HL-60/S4 treated with phorbol 12-myristate 13-acetate at 8.2 ng/mL for 4 days and 3 days (cell line): ENCODE measurements around the gene RPS4Y1.

ENCODE experiments used
- in situ Hi-C: fragments of 300-500 bp; cut with MboI; formaldehyde crosslinking; loops from 2 replicates; pipeline ENCODE4 v1.15.0; 2022; ENCODE audit warnings: low sequenced_read_pairs

The RPS4Y1 gene

GRCh38 chrY:2874211-2874610 is 32.8 kb downstream of the RPS4Y1 start:
- in situ Hi-C loops: no loop called here

GRCh38 chrY:2883561-2883960 is 42.2 kb downstream of the RPS4Y1 start:
- in situ Hi-C loops: no loop called here

DNA sequence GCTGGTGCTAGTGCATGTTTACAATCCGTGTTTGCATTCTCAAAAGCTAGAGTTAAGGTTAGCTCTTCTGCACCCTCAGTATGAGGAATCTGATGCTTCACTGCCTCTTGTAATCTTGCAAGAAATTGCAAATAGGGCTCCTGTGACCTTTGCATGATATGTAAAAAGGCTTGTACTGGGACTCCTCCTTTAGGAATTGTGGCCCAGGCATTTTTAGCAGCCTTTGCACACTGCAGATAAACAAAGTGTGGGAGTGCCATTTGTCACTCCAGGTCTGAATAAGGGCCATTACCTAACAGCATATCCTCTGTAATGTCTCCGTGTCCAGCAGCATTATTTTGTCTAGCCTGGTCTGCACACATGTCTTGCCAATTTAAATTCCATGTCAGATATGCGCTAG is 44.5 kb downstream of the RPS4Y1 start:
- in situ Hi-C loops: no loop called here

- in situ Hi-C loops: no loop called here
Measured at GRCh38 chrY:2887386-2887785, 46.0 kb downstream of the RPS4Y1 start.

GRCh38 chrY:2887955-2888354 is 46.6 kb downstream of the RPS4Y1 start:
- in situ Hi-C loops: no loop called here

DNA sequence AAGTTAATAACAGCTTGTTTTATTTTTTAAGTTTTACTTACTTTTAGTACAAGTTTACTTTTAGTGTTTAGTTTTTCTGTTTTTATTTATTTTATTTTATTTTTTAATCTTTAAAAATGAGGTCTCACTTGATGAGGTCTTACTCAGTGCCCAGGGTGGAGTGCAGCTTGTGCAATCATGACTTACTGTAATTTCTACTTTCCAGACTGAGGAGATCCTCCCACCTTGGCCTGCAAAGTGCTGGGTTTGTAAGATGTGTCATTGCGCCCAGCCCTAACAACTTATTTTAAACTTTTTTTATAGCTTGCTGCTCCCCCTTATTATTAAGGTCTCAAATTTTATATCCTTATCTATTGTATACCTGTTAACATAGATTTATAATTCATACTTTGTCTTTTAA is 52.1 kb downstream of the RPS4Y1 start:
- in situ Hi-C loops: no loop called here

- in situ Hi-C loops: no loop called here
Measured at GRCh38 chrY:2896050-2896449, 54.6 kb downstream of the RPS4Y1 start.

DNA sequence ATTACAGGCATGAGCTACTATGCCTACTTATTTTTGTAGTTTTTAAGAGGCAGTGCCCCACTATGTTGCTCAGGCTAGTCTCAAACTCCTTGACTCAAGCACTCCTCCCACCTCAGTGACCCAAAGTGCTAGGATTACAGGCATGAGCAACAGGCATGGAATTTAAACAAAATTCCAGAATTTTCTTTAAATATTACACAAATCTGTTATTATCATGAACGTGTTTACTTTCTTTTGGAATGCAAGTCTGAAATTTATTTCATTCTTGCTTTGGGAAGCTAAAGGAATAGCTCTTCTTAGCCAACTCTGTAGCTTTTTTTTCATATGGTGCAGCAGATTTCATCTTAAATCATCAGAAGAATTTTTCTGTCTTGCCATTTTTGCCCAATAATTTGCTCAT is 66.0 kb downstream of the RPS4Y1 start:
- in situ Hi-C loops: no loop called here

GRCh38 chrY:2913066-2913815 is 71.8 kb downstream of the RPS4Y1 start:
- in situ Hi-C loops: no loop called here
